Adrenal gland (tissue), 5 donors: ENCODE results near the gene HOTAIR.

Experiments used
- POLR2A ChIP-seq, 2 donors: fragments of 450-650 bp; IDR thresholded peaks; one replicate each; pipeline ENCODE4 v1.6.1; 2017; ENCODE audit warnings: antibody characterized with exemption in 2 of 2, mild to moderate bottlenecking in 2 of 2, moderate library complexity in 1 of 2
- TF ChIP-seq, protein P1 (sequence below), 6 experiments: fragments of 450-650 bp in 4 of 6; fragments of 200-600 bp in 2 of 6; sonication (generic) in 1 of 6; IDR thresholded peaks; 1 replicate in 5 of 6; 2 replicates in 1 of 6; pipeline versions ENCODE4 v1.5.1 to v1.8.0; 2016 to 2021; ENCODE audit warnings: antibody characterized with exemption in 6 of 6, mild to moderate bottlenecking in 2 of 6, moderate library complexity in 1 of 6
- donor health status: DM: no; HTN: no; CAD: no.

DNA sequence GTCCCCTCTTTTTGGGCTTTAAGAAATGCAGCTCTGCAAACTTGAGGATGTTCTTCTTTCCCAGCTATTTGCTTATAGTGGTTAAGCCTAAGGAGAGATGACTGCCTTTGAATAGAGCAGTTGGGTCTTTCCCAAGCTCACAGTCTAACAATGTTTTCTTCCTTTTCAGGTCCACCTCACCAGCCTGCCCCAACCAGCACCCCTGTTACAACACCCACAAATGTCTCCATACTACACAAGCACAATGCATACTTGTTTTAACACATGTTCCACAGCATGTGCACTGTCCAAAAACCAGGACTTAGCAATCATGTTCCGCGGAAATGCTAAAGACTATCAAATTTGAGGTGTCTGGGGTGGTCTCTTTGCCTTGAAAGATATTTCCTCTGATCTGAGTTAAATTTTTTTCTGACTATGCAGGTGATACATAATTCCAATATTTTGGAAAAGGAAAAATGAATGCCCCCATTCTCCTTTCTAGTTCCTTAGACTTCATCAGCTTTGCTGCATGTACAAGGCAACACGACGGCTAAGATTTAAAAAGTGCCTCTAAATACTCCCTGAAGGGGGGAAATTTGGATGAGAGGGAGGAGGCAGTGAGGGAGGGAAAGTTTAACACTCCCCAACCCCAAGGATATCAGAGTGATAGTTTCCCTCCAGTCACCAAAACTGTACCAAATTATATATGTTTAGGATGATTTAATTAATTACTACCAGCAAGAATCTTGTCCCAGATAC lies 42.7 kb downstream of the HOTAIR start:
- TF ChIP-seq, protein P1, sequence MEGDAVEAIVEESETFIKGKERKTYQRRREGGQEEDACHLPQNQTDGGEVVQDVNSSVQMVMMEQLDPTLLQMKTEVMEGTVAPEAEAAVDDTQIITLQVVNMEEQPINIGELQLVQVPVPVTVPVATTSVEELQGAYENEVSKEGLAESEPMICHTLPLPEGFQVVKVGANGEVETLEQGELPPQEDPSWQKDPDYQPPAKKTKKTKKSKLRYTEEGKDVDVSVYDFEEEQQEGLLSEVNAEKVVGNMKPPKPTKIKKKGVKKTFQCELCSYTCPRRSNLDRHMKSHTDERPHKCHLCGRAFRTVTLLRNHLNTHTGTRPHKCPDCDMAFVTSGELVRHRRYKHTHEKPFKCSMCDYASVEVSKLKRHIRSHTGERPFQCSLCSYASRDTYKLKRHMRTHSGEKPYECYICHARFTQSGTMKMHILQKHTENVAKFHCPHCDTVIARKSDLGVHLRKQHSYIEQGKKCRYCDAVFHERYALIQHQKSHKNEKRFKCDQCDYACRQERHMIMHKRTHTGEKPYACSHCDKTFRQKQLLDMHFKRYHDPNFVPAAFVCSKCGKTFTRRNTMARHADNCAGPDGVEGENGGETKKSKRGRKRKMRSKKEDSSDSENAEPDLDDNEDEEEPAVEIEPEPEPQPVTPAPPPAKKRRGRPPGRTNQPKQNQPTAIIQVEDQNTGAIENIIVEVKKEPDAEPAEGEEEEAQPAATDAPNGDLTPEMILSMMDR (IDR thresholded peaks at IDR 0.05) = no peak
- TF ChIP-seq POLR2A (IDR thresholded peaks at IDR 0.05) = no peak
